Activated CD4-positive, alpha-beta T cell treated with anti-CD3 and anti-CD28 coated beads, Interleukin-2, amount 10 ng/mL, durations not matched to agents 7 days and 5 days (primary cell): ENCODE measurements around the gene TPSAB1. TPM values are rescaled to one million over a fixed set of nuclear protein-coding genes. Genes with fewer than 3 reads are reported as not detected.
"Not testable (repeated sequence)": the region's sequence is repeated elsewhere in the genome, so short reads cannot be mapped to it uniquely, and the experiment has no call there.

ENCODE experiments used
- CTCF ChIA-PET: fragments of 350-600 bp; sonication (Branson Sonifier 250); formaldehyde crosslinking; loops from one replicate; lab custom pipeline; 2021; ENCODE audit warnings: antibody characterized with exemption; lab: Charles Lee
- POLR2A ChIA-PET: fragments of 350-600 bp; sonication (Branson Sonifier 250); formaldehyde crosslinking; loops from one replicate; lab custom pipeline; 2021; ENCODE audit warnings: antibody characterized with exemption; lab: Charles Lee
- DNase-seq: peaks from one replicate; pipeline ENCODE4 v3.0.0-alpha.2; 2020
- H3K27ac Mint-ChIP-seq: one replicate; pipeline ENCODE4 v1.8.0; 2021; ENCODE audit warnings: mild to moderate bottlenecking, moderate library complexity, mixed read lengths
- H3K27me3 Mint-ChIP-seq: one replicate; pipeline ENCODE4 v1.8.0; 2021; ENCODE audit warnings: mixed read lengths
- H3K36me3 Mint-ChIP-seq: one replicate; pipeline ENCODE4 v1.8.0; 2021; ENCODE audit warnings: low read depth, mixed read lengths
- H3K4me1 Mint-ChIP-seq: one replicate; pipeline ENCODE4 v1.8.0; 2021; ENCODE audit warnings: mixed read lengths
- H3K4me3 Mint-ChIP-seq: one replicate; pipeline ENCODE4 v1.8.0; 2021; ENCODE audit warnings: mild to moderate bottlenecking, moderate library complexity, mixed read lengths
- H3K9me3 Mint-ChIP-seq: one replicate; pipeline ENCODE4 v1.8.0; 2021; ENCODE audit warnings: mixed read lengths
- total RNA-seq, 2 experiments: library from RNA; stranded (reverse); gene quantifications; one replicate each; pipeline ENCODE4 v1.2.3, GENCODE V29; 2021

TPSAB1 gene
- total RNA-seq, 2 experiments from 2014 or later: not detected

GRCh38 chr16:1261131-1261892 lies 20.8 kb downstream of the TPSAB1 start:
- DNase-seq: no peak
- H3K27ac Mint-ChIP-seq: no peak overlapping the region
- POLR2A ChIA-PET: no interaction called here
- CTCF ChIA-PET: interaction anchor here (0.6 kb wide), 1 partner anchor 40 kb away, joined by 3 read pairs; no protein-coding TSS in a partner anchor
- H3K36me3 Mint-ChIP-seq: no peaks in the 10 kb centered on the region
- H3K4me1 Mint-ChIP-seq: peaks cover 2% of the 10 kb centered on the region
- H3K27me3 Mint-ChIP-seq: peaks cover 15% of the 10 kb centered on the region
- no peak overlapping the region for H3K4me3 Mint-ChIP-seq
- peaks cover 10% of the 10 kb centered on the region for H3K9me3 Mint-ChIP-seq

GRCh38 chr16:1262210-1262845 lies 21.8 kb downstream of the TPSAB1 start:
- Mint-ChIP-seq H3K4me1 (peaks cover 2% of the 10 kb centered on the region), H3K9me3 (peaks cover 10% of the 10 kb centered on the region), H3K27me3 (peaks cover 15% of the 10 kb centered on the region), H3K36me3 (no peaks in the 10 kb centered on the region), H3K4me3 (no peak overlapping the region), H3K27ac (no peak overlapping the region)
- CTCF ChIA-PET: interaction anchor here (0.5 kb wide), 1 partner anchor 731 kb away, joined by 3 read pairs; no protein-coding TSS in a partner anchor
- POLR2A ChIA-PET: no interaction called here
- no peak for DNase-seq

GRCh38 chr16:1262846-1263221 lies 22.3 kb downstream of the TPSAB1 start:
- DNase-seq: no peak
- no peaks in the 10 kb centered on the region for H3K36me3 Mint-ChIP-seq
- peaks cover 2% of the 10 kb centered on the region for H3K4me1 Mint-ChIP-seq
- CTCF ChIA-PET: no interaction called here
- H3K4me3 Mint-ChIP-seq: no peak overlapping the region
- H3K9me3 Mint-ChIP-seq: peaks cover 10% of the 10 kb centered on the region
- H3K27ac Mint-ChIP-seq: no peak overlapping the region
- H3K27me3 Mint-ChIP-seq: peaks cover 15% of the 10 kb centered on the region
- POLR2A ChIA-PET: no interaction called here

GRCh38 chr16:1263591-1264344 lies 23.3 kb downstream of the TPSAB1 start:
- ChIA-PET CTCF (no interaction called here), POLR2A (no interaction called here)
- H3K27me3 Mint-ChIP-seq: peaks cover 15% of the 10 kb centered on the region

GRCh38 chr16:1264345-1265089 lies 24.0 kb downstream of the TPSAB1 start:
- H3K9me3 Mint-ChIP-seq: peaks cover 10% of the 10 kb centered on the region
- POLR2A ChIA-PET: no interaction called here
- CTCF ChIA-PET: no interaction called here
- H3K27me3 Mint-ChIP-seq: peaks cover 15% of the 10 kb centered on the region
- H3K36me3 Mint-ChIP-seq: no peaks in the 10 kb centered on the region
- H3K4me3 Mint-ChIP-seq: no peak overlapping the region
- no peak for DNase-seq
- H3K4me1 Mint-ChIP-seq: no peaks in the 10 kb centered on the region
- H3K27ac Mint-ChIP-seq: no peak overlapping the region

More at GRCh38 chr16:1263591-1264344, 23.3 kb downstream of the TPSAB1 start:
- H3K9me3 Mint-ChIP-seq: peaks cover 10% of the 10 kb centered on the region
- H3K27ac Mint-ChIP-seq: no peak overlapping the region
- H3K4me1 Mint-ChIP-seq: peaks cover 2% of the 10 kb centered on the region
- no peak overlapping the region for H3K4me3 Mint-ChIP-seq
- H3K36me3 Mint-ChIP-seq: no peaks in the 10 kb centered on the region
- no peak for DNase-seq

GRCh38 chr16:1265090-1265630 lies 24.7 kb downstream of the TPSAB1 start:
- no peaks in the 10 kb centered on the region for H3K36me3 Mint-ChIP-seq
- peaks cover 10% of the 10 kb centered on the region for H3K9me3 Mint-ChIP-seq
- H3K27ac Mint-ChIP-seq: no peak overlapping the region
- no peak for DNase-seq
- POLR2A ChIA-PET: no interaction called here
- peaks cover 12% of the 10 kb centered on the region for H3K27me3 Mint-ChIP-seq
- CTCF ChIA-PET: interaction anchor here (0.6 kb wide), 1 partner anchor 774 kb away, joined by 3 read pairs; no protein-coding TSS in a partner anchor
- no peak overlapping the region for H3K4me3 Mint-ChIP-seq
- no peaks in the 10 kb centered on the region for H3K4me1 Mint-ChIP-seq

GRCh38 chr16:1265826-1266225 lies 25.3 kb downstream of the TPSAB1 start:
- H3K36me3 Mint-ChIP-seq: no peaks in the 10 kb centered on the region
- peaks cover 10% of the 10 kb centered on the region for H3K9me3 Mint-ChIP-seq
- H3K4me1 Mint-ChIP-seq: no peaks in the 10 kb centered on the region
- H3K4me3 Mint-ChIP-seq: no peak overlapping the region
- no peak for DNase-seq
- peaks cover 7% of the 10 kb centered on the region for H3K27me3 Mint-ChIP-seq
- no peak overlapping the region for H3K27ac Mint-ChIP-seq
- POLR2A ChIA-PET: no interaction called here
- CTCF ChIA-PET: interaction anchor here (0.6 kb wide), 1 partner anchor 774 kb away, joined by 3 read pairs; no protein-coding TSS in a partner anchor

GRCh38 chr16:1269418-1269817 lies 28.9 kb downstream of the TPSAB1 start:
- POLR2A ChIA-PET, H3K27me3 Mint-ChIP-seq, H3K4me1 Mint-ChIP-seq, DNase-seq, H3K9me3 Mint-ChIP-seq, H3K4me3 Mint-ChIP-seq, H3K36me3 Mint-ChIP-seq, H3K27ac Mint-ChIP-seq: not testable (repeated sequence)
- CTCF ChIA-PET: interaction anchor here (0.6 kb wide), 1 partner anchor 537 kb away, joined by 3 read pairs; no protein-coding TSS in a partner anchor

GRCh38 chr16:1271380-1271723 lies 30.8 kb downstream of the TPSAB1 start:
- Mint-ChIP-seq H3K27me3 (peaks cover 2% of the 10 kb centered on the region), H3K4me3 (no peak overlapping the region), H3K9me3 (no peaks in the 10 kb centered on the region), H3K36me3 (no peaks in the 10 kb centered on the region), H3K4me1 (no peaks in the 10 kb centered on the region), H3K27ac (no peak overlapping the region)
- CTCF ChIA-PET: interaction anchor here (0.5 kb wide), 1 partner anchor 1318 kb away, joined by 3 read pairs; no protein-coding TSS in a partner anchor
- POLR2A ChIA-PET: no interaction called here
- DNase-seq: no peak

- CTCF ChIA-PET, H3K9me3 Mint-ChIP-seq, H3K4me1 Mint-ChIP-seq, H3K27me3 Mint-ChIP-seq, H3K27ac Mint-ChIP-seq, H3K36me3 Mint-ChIP-seq, POLR2A ChIA-PET, H3K4me3 Mint-ChIP-seq, DNase-seq: not testable (repeated sequence)
Observed at GRCh38 chr16:1271724-1272413, 31.4 kb downstream of the TPSAB1 start.

- H3K27ac Mint-ChIP-seq: no peak overlapping the region
- H3K27me3 Mint-ChIP-seq: peaks cover 2% of the 10 kb centered on the region
- ChIA-PET CTCF (no interaction called here), POLR2A (no interaction called here)
- H3K36me3 Mint-ChIP-seq: no peaks in the 10 kb centered on the region
- H3K4me3 Mint-ChIP-seq: no peak overlapping the region
- no peaks in the 10 kb centered on the region for H3K9me3 Mint-ChIP-seq
- DNase-seq: no peak
- H3K4me1 Mint-ChIP-seq: no peaks in the 10 kb centered on the region
Observed at GRCh38 chr16:1272453-1273198, 32.1 kb downstream of the TPSAB1 start.
